HEK293 (cell line): ENCODE data around the gene CHSY1.
A peak's percentile ranks its signal among the peaks of the same experiment; 100 is the strongest.

Source experiments
- CTCF ChIA-PET: fragments of 350-600 bp; formaldehyde crosslinking; extraction: SDS; loops from one replicate; lab custom pipeline; 2021; ENCODE audit warnings: antibody characterized with exemption; lab: Yijun Ruan, JAX
- POLR2A ChIA-PET: fragments of 300-600 bp; formaldehyde crosslinking; extraction: SDS; loops from one replicate; lab custom pipeline; 2020; ENCODE audit warnings: antibody characterized with exemption, inconsistent platforms; lab: Yijun Ruan, JAX
- H3K27ac ChIP-seq: fragments of 200-500 bp; sonication (Bioruptor generic); 2 replicates; pipeline ENCODE4 v1.5.1; 2014; ENCODE audit warnings: low read depth, low read length, control low read depth, inconsistent platforms; ENCODE audit errors: extremely low read depth
- H3K36me3 ChIP-seq, 2 experiments: fragments of 200-500 bp in 1 of 2; sonication (Bioruptor generic) in 1 of 2; 1 replicate in 1 of 2; 2 replicates in 1 of 2; pipeline ENCODE4 v1.5.1; 2014 to 2017; ENCODE audit warnings: inconsistent platforms in 2 of 2, low read length in 2 of 2; ENCODE audit not compliant: control insufficient read depth in 2 of 2, insufficient read depth in 1 of 2
- H3K4me1 ChIP-seq: fragments of 200-500 bp; sonication (Bioruptor generic); 2 replicates; pipeline ENCODE4 v1.5.1; 2014; ENCODE audit warnings: mild to moderate bottlenecking, low read length, inconsistent platforms; ENCODE audit not compliant: control insufficient read depth, insufficient read depth
- H3K4me3 ChIP-seq: 2 replicates; pipeline ENCODE4 v1.5.1; 2011; ENCODE audit warnings: low read depth, mild to moderate bottlenecking, control low read depth, low read length, moderate library complexity
- H3K9me3 ChIP-seq: fragments of 200-500 bp; sonication (Bioruptor generic); 2 replicates; pipeline ENCODE4 v1.5.1; 2014; ENCODE audit warnings: low read depth, low read length, inconsistent platforms; ENCODE audit not compliant: control insufficient read depth, insufficient read depth
- BCL11B ChIP-seq: fragments of 450-650 bp; formaldehyde crosslinking; IDR thresholded peaks from 2 replicates; pipeline ENCODE4 v1.5.1; 2016; ENCODE audit warnings: low read depth, missing biosample characterization, missing genetic modification characterization
- EGR2 ChIP-seq: fragments of 450-650 bp; formaldehyde crosslinking; IDR thresholded peaks from 2 replicates; pipeline ENCODE4 v1.5.1; 2016; ENCODE audit warnings: low read depth, missing biosample characterization, missing genetic modification characterization
- GLIS2 ChIP-seq: fragments of 450-650 bp; formaldehyde crosslinking; IDR thresholded peaks from 2 replicates; pipeline ENCODE4 v1.5.1; 2016; ENCODE audit warnings: missing biosample characterization, missing genetic modification characterization
- KLF16 ChIP-seq: fragments of 450-650 bp; formaldehyde crosslinking; IDR thresholded peaks from 2 replicates; pipeline ENCODE4 v1.5.1; 2017; ENCODE audit warnings: missing biosample characterization, missing genetic modification characterization
- SCRT2 ChIP-seq: fragments of 450-650 bp; formaldehyde crosslinking; IDR thresholded peaks from 2 replicates; pipeline ENCODE4 v1.5.1; 2016; ENCODE audit warnings: missing biosample characterization, missing genetic modification characterization
- TRIM28 ChIP-seq: IDR thresholded peaks from 2 replicates; pipeline ENCODE4 v1.6.1; 2011; ENCODE audit warnings: low read length, control low read depth, borderline replicate concordance
- ZFHX2 ChIP-seq: fragments of 450-650 bp; formaldehyde crosslinking; conservative IDR thresholded peaks from 2 replicates; pipeline ENCODE4 v1.5.1; 2016; ENCODE audit warnings: missing biosample characterization, missing genetic modification characterization
- ZFP3 ChIP-seq: fragments of 450-650 bp; formaldehyde crosslinking; IDR thresholded peaks from 2 replicates; pipeline ENCODE4 v1.5.1; 2016; ENCODE audit warnings: low read depth, missing biosample characterization, missing genetic modification characterization
- ZIC2 ChIP-seq: fragments of 450-650 bp; formaldehyde crosslinking; IDR thresholded peaks from 2 replicates; pipeline ENCODE4 v1.5.1; 2016; ENCODE audit warnings: missing biosample characterization, missing genetic modification characterization
- ZNF37A ChIP-seq: fragments of 450-650 bp; IDR thresholded peaks from 2 replicates; pipeline ENCODE4 v1.5.1; 2018; ENCODE audit warnings: missing biosample characterization, missing genetic modification characterization
- ZNF416 ChIP-seq: fragments of 450-650 bp; formaldehyde crosslinking; IDR thresholded peaks from 2 replicates; pipeline ENCODE4 v1.5.1; 2016; ENCODE audit warnings: missing biosample characterization, missing genetic modification characterization
- ZNF433 ChIP-seq: fragments of 450-650 bp; formaldehyde crosslinking; IDR thresholded peaks from 2 replicates; pipeline ENCODE4 v1.5.1; 2016; ENCODE audit warnings: missing biosample characterization, missing genetic modification characterization, low read depth
- ZNF600 ChIP-seq: fragments of 450-650 bp; formaldehyde crosslinking; IDR thresholded peaks from 2 replicates; pipeline ENCODE4 v1.5.1; 2016; ENCODE audit warnings: missing biosample characterization, missing genetic modification characterization
- ZNF629 ChIP-seq: fragments of 450-650 bp; formaldehyde crosslinking; IDR thresholded peaks from 2 replicates; pipeline ENCODE4 v1.5.1; 2017; ENCODE audit warnings: missing biosample characterization, missing genetic modification characterization
- TF ChIP-seq, protein P1 (sequence below): fragments of 450-650 bp; formaldehyde crosslinking; IDR thresholded peaks from 2 replicates; pipeline ENCODE4 v1.5.1; 2017; ENCODE audit warnings: missing biosample characterization, missing genetic modification characterization
- TF ChIP-seq, protein P2 (sequence below): fragments of 450-650 bp; formaldehyde crosslinking; IDR thresholded peaks from 2 replicates; pipeline ENCODE4 v1.5.1; 2016; ENCODE audit warnings: missing biosample characterization, missing genetic modification characterization
- TF ChIP-seq, protein P3 (sequence below): fragments of 450-650 bp; formaldehyde crosslinking; IDR thresholded peaks from 2 replicates; pipeline ENCODE4 v1.5.1; 2017; ENCODE audit warnings: missing biosample characterization, missing genetic modification characterization

The CHSY1 gene

DNA sequence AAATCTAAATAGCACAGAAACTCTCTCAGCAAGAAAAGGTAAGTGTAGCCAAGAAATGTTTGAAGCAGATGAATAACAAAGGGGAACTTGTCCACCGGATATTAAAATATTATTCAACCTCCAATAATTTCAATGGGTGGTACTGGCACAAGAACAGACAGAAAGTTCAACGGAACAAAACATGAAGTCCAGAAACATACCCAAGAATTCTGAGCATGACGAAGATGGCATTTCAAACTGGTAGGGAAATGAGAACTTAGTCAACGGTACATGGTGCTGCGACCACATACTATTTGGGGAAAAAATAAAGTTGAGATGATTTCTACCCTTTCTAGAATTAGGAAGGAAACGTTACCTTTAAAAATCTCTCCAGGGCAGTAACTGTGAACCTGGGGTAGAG is 5.5 kb downstream of the CHSY1 start:
- TF ChIP-seq ZNF416 (tag by site-specific recombination) (no peak), ZNF629 (tag by site-specific recombination) (no peak), ZNF37A (tag by site-specific recombination) (no peak), ZIC2 (no peak), ZFP3 (no peak), KLF16 (tag by site-specific recombination) (no peak), ZNF433 (tag by site-specific recombination) (no peak)
- TF ChIP-seq, protein P1, sequence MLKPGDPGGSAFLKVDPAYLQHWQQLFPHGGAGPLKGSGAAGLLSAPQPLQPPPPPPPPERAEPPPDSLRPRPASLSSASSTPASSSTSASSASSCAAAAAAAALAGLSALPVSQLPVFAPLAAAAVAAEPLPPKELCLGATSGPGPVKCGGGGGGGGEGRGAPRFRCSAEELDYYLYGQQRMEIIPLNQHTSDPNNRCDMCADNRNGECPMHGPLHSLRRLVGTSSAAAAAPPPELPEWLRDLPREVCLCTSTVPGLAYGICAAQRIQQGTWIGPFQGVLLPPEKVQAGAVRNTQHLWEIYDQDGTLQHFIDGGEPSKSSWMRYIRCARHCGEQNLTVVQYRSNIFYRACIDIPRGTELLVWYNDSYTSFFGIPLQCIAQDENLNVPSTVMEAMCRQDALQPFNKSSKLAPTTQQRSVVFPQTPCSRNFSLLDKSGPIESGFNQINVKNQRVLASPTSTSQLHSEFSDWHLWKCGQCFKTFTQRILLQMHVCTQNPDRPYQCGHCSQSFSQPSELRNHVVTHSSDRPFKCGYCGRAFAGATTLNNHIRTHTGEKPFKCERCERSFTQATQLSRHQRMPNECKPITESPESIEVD (tag by site-specific recombination) = no peak
- TF ChIP-seq, protein P2, sequence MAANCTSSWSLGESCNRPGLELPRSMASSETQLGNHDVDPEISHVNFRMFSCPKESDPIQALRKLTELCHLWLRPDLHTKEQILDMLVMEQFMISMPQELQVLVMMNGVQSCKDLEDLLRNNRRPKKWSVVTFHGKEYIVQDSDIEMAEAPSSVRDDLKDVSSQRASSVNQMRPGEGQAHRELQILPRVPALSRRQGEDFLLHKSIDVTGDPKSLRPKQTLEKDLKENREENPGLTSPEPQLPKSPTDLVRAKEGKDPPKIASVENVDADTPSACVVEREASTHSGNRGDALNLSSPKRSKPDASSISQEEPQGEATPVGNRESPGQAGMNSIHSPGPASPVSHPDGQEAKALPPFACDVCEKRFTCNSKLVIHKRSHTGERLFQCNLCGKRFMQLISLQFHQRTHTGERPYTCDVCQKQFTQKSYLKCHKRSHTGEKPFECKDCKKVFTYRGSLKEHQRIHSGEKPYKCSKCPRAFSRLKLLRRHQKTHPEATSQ = no peak
- ChIA-PET POLR2A (interaction anchor here (0.7 kb wide), 1 partner anchor 367 kb away, joined by 5 read pairs; no protein-coding TSS in a partner anchor), CTCF (interaction anchor here (2.6 kb wide), 1 partner anchor 12 kb away, joined by 9 read pairs; no protein-coding TSS in a partner anchor)
- Histone ChIP-seq H3K27ac (no peak overlapping the region), H3K4me3 (no peak overlapping the region), H3K9me3 (no peaks in the 10 kb centered on the region), H3K4me1 (peaks cover 32% of the 10 kb centered on the region), H3K36me3 (peaks cover 0 to 17% of the 10 kb centered on the region in 2 experiments; a peak in 1 of 3 replicates)

DNA sequence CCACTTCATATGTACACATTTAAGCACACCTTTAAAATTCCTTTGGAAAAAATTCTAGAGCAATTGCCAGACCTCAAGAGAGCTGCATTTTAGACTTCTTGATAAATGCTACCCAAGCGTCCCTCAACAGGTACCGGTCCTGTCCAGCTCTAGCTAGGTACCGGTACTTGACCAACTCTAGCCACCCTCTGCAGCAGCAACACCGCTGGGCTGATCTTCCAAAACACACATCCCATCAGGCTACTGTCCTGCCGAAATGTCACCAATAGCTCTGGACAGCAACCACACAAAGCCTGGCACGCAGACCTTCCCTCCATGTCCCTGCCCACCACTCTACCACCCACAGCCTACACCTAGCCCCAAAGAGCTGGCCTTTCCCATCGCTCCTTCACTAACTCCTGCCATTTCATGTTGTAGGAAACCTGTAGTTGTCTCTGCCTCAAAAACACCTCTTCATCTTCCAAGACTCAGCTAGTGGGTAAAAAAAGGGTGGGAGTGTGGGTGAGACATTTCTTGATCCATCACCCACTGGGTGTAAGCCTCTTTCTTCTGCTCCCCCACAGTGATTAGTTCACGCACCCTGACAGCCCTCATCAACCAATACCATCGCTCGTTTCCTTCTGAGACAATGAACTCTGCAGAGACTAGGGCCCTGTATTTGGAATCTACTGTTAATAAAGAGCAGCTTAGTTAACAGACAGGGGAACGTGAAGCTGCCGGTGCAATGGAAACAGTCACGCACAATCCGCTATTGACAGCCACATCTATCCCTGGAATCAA is 6.8 kb downstream of the CHSY1 start:
- POLR2A ChIA-PET = no interaction called here
- H3K9me3 ChIP-seq = no peaks in the 10 kb centered on the region
- H3K4me1 ChIP-seq = peaks cover 32% of the 10 kb centered on the region
- TF ChIP-seq ZNF600 (tag by site-specific recombination) (0 out of 2 replicates have a peak, but pooled peaks have one; percentile 47), GLIS2 (no peak), EGR2 (tag by site-specific recombination) (peak; percentile 68), ZFHX2 (tag by site-specific recombination) (peak; percentile 45; the same call in 1 of the 2 replicates), SCRT2 (tag by site-specific recombination) (peak; percentile 53), BCL11B (tag by site-specific recombination) (no peak), TRIM28 (no peak)
- TF ChIP-seq, protein P3, sequence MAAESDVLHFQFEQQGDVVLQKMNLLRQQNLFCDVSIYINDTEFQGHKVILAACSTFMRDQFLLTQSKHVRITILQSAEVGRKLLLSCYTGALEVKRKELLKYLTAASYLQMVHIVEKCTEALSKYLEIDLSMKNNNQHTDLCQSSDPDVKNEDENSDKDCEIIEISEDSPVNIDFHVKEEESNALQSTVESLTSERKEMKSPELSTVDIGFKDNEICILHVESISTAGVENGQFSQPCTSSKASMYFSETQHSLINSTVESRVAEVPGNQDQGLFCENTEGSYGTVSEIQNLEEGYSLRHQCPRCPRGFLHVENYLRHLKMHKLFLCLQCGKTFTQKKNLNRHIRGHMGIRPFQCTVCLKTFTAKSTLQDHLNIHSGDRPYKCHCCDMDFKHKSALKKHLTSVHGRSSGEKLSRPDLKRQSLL (tag by site-specific recombination) = no peak
- peaks cover 0 to 17% of the 10 kb centered on the region in 2 experiments; a peak in 1 of 3 replicates for H3K36me3 ChIP-seq
- no peak overlapping the region for H3K4me3 ChIP-seq
- H3K27ac ChIP-seq = no peak overlapping the region
- CTCF ChIA-PET = interaction anchor here (0.6 to 1.4 kb wide), 5 partner anchors 9 to 573 kb away, joined by 3 to 4 read pairs (median 3); no protein-coding TSS in a partner anchor
